ENCODE data around the gene R3HDM1. TPM values are rescaled to one million over a fixed set of nuclear protein-coding genes. Genes with fewer than 3 reads are reported as not detected.

R3HDM1 gene
- total RNA-seq, 3 donors from 2014 or later, result 14.6 to 21.6 (median 17.7) TPM

DNA sequence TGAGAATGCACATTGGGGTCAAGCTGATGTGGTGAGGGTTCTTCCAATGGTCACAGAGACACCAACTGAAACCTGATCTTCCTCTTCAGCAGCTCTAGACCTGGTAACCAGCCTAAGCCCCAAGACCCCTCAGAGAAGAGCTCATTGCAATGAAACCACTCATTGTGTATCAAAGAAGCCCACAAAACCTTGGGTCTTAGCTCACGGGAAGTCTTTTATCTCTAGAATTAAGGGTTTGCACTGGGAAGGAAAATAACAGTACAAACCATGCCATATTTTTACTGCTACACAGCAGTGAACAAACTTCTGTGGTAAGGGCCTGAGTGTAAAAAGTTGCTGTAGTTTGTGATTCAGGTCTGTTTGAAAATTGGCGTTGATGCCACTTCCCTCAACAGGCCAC lies 201.8 kb downstream of the R3HDM1 start:
- no peaks in the 10 kb centered on the region for H3K27me3 ChIP-seq
- no peak for DNase-seq (ENCODE audit: low spot score in 2 of 2)

DNA sequence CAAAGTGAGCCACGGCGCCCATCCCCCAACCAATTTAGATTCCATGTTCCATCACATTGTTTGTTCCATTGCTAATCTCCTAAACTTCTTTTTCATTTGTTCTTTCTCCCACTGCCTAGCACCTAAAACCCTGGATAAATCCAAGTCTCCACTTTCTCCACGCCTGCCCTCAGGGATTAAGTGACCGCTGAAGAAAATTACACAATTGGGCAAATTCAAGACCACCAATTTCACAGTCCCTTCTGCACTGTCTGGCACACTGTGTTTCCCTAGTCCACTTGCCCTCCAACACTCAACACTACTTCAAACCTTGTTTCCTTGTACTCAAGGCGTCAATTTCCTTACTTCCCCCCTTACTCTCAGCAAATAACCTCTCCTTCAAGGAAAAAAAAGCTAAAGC lies 205.3 kb downstream of the R3HDM1 start:
- TF ChIP-seq CTCF (IDR thresholded peaks at IDR 0.05) (no peak), POLR2AphosphoS5 (IDR thresholded peaks at IDR 0.05) (no peak), POLR2A (IDR thresholded peaks at IDR 0.05) (no peak)
- no peak for DNase-seq (ENCODE audit: low spot score in 2 of 2)
- no peaks in the 10 kb centered on the region for H3K27me3 ChIP-seq
- no peaks in the 10 kb centered on the region for H3K4me1 ChIP-seq
- H3K27ac ChIP-seq, result no peak overlapping the region
- no peaks in the 10 kb centered on the region for H3K36me3 ChIP-seq
- intact Hi-C loops (cut with DNase I; ENCODE audit: low total_unique reads), result no loop called here
- no peak overlapping the region for H3K4me3 ChIP-seq
- no peaks in the 10 kb centered on the region for H3K9me3 ChIP-seq

More for the DNA sequence above, 201.8 kb downstream of the R3HDM1 start:
- Histone ChIP-seq H3K9me3 (no peaks in the 10 kb centered on the region), H3K27ac (no peak overlapping the region), H3K4me1 (no peaks in the 10 kb centered on the region), H3K36me3 (no peaks in the 10 kb centered on the region), H3K4me3 (no peak overlapping the region)
- TF ChIP-seq CTCF (IDR thresholded peaks at IDR 0.05), result no peak
- no peak for TF ChIP-seq POLR2AphosphoS5 (IDR thresholded peaks at IDR 0.05)
- no peak for TF ChIP-seq POLR2A (IDR thresholded peaks at IDR 0.05)
- intact Hi-C loops (cut with DNase I; ENCODE audit: low total_unique reads), result no loop called here

- Histone ChIP-seq H3K4me1 (no peaks in the 10 kb centered on the region), H3K27ac (no peak overlapping the region), H3K27me3 (no peaks in the 10 kb centered on the region), H3K36me3 (no peaks in the 10 kb centered on the region), H3K4me3 (no peak overlapping the region), H3K9me3 (no peaks in the 10 kb centered on the region)
- intact Hi-C loops (cut with DNase I; ENCODE audit: low total_unique reads), result no loop called here
- no peak for DNase-seq (ENCODE audit: low spot score in 2 of 2)
- TF ChIP-seq POLR2A (IDR thresholded peaks at IDR 0.05) (no peak), CTCF (IDR thresholded peaks at IDR 0.05) (no peak), POLR2AphosphoS5 (IDR thresholded peaks at IDR 0.05) (no peak)
These were observed 208.9 kb downstream of the R3HDM1 start for GRCh38 chr2:135740206-135740605.

- Histone ChIP-seq H3K27ac (peak overlapping the region; percentile 100), H3K36me3 (no peaks in the 10 kb centered on the region), H3K4me1 (no peaks in the 10 kb centered on the region), H3K4me3 (peak overlapping the region in 2 of 3 donors; percentile 96), H3K27me3 (no peaks in the 10 kb centered on the region), H3K9me3 (no peaks in the 10 kb centered on the region)
- no peak for DNase-seq (ENCODE audit: low spot score in 2 of 2)
- intact Hi-C loops (cut with DNase I; ENCODE audit: low total_unique reads), result no loop called here
- TF ChIP-seq POLR2AphosphoS5 (IDR thresholded peaks at IDR 0.05) (no peak), CTCF (IDR thresholded peaks at IDR 0.05) (no peak), POLR2A (IDR thresholded peaks at IDR 0.05) (no peak)
These were observed 209.7 kb downstream of the R3HDM1 start for GRCh38 chr2:135741043-135741394.

GRCh38 chr2:135741395-135742324 lies 210.4 kb downstream of the R3HDM1 start, which contains the start of gene UBXN4:
TSS of gene UBXN4 (plus strand) at chr2:135741855. CDS start at chr2:135741930, 75 bp downstream.
- H3K4me3 ChIP-seq, result peak within 1 kb of the TSS; percentile 96 to 99 (median 96)
- peak within 1 kb of the TSS; percentile 100 for H3K27ac ChIP-seq
- no peaks in the 10 kb centered on the region for H3K4me1 ChIP-seq
- H3K27me3 ChIP-seq, result no peaks in the 10 kb centered on the region
- H3K9me3 ChIP-seq, result no peaks in the 10 kb centered on the region
- no peaks in the 10 kb centered on the region for H3K36me3 ChIP-seq
- TF ChIP-seq POLR2AphosphoS5 (IDR thresholded peaks at IDR 0.05) (peak; percentile 88 to 94 (median 92)), POLR2A (IDR thresholded peaks at IDR 0.05) (peak; percentile 82), CTCF (IDR thresholded peaks at IDR 0.05) (peak in 2 of 3 donors; percentile 9 to 18)
- intact Hi-C loops (cut with DNase I; ENCODE audit: low total_unique reads), result no loop called here
- peak; percentile 95 to 98 for DNase-seq (ENCODE audit: low spot score in 2 of 2)
